GM12891 (cell line): ENCODE measurements around the gene PADI3.

Experiments used
- POLR2A ChIP-seq: IDR thresholded peaks from 2 replicates; pipeline ENCODE4 v1.6.1; 2011; ENCODE audit warnings: low read depth, low read length, control low read depth
- POLR2AphosphoS5 ChIP-seq: IDR thresholded peaks from 2 replicates; pipeline ENCODE4 v1.6.1; 2011; ENCODE audit warnings: low read depth, low read length, control low read depth
- POU2F2 ChIP-seq: IDR thresholded peaks from 2 replicates; pipeline ENCODE4 v1.6.1; 2011; ENCODE audit warnings: low read depth, mild to moderate bottlenecking, control low read depth, low read length, moderate library complexity

- TF ChIP-seq POLR2AphosphoS5 = no peak
- no peak for TF ChIP-seq POLR2A
- TF ChIP-seq POU2F2 = no peak
Measured at GRCh38 chr1:17296086-17296485, 47.2 kb downstream of the PADI3 start.
